ENCODE results near the gene DYNLT1.
"Not testable (repeated sequence)": the region's sequence is repeated elsewhere in the genome, so short reads cannot be mapped to it uniquely, and the experiment has no call there.

The DYNLT1 gene

DNA sequence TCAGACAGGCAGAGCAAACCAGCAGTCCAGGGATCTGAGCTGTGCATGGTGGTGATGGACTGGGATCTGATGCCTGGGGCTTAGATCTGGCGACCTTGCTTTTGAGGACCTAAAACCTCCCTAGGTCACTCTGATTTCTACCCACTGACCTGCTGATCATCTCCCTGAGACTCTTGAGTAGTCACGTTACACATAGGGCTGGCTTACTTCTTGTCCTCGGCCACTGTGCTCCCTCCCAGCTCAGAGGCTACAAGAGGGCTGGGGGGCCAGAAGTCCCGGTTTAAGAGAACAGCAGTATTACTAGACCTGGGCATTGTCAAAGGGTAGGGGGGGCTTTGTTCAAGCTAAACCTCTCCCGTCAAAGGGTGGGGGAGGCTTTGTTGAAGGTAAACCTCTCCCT, 5.5 kb downstream of the DYNLT1 start:
- DNase-seq (ENCODE audit: low spot score): no peak

DNA sequence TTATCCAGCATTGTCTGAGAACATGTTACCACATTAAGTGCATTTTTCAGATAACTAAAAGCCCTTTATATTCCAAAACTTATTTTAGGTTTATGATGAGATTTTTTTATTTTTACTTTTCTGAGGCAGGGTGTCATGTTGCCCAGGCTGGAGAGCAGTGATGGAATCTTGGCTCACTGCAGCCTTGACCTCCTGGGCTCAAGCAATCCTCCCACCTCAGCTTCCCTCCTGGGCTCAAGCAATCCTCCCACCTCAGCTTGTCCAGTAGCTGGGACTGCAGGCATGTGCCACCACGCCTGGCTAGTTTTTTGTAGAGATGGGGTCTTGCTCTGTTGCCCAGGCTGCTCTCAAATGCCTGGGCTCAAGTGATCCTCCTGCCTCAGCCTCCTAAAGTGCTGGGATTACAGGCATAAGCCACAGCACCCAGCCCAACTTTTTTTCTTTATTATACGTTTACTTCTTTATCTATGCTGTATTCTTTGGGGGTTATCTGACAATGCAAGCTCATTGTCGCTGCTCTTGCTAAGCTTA, 6.2 kb downstream of the DYNLT1 start:
- no peak for DNase-seq (ENCODE audit: low spot score)

DNA sequence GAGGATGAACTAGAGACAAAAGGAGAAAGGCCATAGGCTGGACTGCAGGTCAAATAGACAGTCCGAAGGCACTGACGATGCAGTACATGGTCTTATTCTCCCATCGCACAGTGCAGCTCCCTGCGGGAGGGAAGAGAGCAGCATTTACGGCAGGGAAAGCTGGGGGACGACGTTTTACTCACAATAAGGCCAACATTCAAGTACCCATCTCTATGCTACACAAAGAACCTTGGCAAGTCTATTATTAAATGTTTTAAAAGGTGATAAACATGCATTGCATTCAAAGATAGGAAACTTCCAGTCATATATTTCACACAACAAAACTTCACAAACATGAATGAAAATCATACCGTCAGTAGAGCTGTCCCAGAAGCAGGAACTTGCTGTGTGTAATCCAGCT, 7.8 kb downstream of the DYNLT1 start:
- DNase-seq (ENCODE audit: low spot score): no peak

DNA sequence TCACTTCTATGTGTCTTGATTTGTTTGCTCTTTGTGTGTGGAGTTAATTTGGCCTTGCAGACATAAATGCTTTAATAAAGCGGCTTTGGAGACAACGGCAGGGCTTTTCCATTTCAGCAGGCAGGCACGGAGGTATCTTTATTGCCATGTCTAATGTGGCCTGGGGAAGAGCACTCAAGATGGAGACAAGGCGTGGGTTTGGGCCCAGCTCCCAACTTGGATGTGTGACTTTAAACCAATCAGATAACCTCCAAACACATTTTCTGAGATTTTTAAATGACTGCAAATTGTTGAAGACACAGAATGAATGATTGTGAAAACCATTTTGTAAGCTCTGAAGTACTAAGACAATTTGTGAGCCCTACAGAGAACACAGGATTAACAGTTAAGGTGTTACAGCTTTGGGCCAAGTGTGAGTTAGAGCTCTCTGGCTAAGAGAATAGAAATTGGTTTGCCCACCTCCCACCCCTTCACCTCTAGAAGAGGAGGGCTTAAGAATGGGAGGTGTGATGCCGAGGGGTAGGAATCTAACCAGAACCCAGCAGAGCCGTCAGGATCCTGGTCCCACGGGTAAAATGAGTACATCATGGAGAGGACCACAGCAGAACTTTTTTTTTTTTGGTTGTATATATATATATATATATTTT, 9.0 kb downstream of the DYNLT1 start:
- no peak for DNase-seq (ENCODE audit: low spot score)

GRCh38 chr6:158634695-158635426, 9.7 kb downstream of the DYNLT1 start:
- no peak for DNase-seq (ENCODE audit: low spot score)

- DNase-seq (ENCODE audit: low spot score): no peak
These were observed 11.4 kb downstream of the DYNLT1 start for GRCh38 chr6:158633127-158633526.

DNA sequence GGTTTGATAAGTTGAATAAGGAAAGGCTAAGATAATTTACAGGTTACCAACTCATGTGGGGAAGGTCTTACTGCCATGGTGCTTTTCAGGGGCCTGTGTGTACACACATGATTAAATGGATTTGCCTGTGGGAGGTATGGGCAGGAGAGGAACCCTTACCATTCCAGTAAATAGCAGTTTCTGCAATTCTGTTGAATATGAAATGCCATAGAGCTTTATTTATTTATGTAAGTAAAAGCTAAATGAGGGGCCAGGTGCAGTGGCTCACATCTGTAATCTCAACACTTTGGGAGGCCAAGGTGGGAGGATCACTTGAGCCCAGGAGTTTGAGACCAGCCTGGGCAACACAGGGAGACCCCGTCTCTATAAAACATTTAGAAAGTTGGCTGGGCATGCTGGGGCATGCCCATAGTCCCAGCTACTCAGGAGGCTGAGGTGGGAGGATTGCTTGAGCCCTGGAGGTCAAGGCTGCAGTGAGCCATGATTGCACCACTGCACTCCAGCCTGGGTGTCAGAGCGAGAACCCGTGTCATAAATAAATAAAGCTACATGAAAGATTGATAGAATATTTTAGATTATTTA, 11.9 kb downstream of the DYNLT1 start:
- DNase-seq (ENCODE audit: low spot score): not testable (repeated sequence)

DNA sequence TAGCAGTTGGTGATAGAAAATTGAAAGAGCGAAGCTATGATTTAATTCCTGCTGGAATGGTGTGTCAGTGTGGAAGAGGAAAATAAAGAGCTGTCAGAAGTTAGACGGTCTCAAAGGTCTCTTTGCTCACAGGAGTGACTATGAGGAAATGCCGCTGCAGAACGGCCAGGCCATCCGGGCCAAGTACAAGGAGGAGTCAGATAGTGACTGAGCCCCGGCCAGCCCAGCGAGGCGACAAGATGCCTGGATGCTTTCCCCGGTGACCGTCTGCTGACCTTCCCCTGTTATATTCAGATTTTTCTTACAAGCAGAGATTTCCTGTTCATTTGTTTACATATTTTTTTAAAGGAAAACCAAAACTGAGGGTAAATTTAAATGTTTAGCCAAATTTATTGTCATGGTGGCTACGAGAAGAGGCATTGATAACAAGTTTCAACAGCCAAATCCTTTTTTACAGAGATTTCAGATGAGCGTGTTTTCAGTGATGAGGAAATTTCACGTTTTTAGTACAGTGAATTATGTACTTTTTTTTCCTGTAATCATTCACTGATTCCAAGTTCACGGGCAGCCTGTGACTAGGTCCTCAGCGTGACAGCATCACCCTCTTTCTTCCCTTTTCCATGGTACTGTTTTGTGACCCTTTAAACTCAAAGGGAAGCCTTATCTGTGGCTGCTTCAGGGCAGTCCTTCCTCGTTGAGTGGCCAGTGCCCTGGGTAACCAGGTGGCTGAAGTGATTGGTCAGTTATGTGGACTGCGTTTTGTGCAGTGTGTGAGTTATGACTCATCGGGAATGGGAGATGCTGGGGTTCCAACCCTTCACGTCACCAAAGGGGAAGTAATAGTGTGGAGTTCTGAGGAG, 12.6 kb downstream of the DYNLT1 start:
- DNase-seq (ENCODE audit: low spot score): no peak

DNA sequence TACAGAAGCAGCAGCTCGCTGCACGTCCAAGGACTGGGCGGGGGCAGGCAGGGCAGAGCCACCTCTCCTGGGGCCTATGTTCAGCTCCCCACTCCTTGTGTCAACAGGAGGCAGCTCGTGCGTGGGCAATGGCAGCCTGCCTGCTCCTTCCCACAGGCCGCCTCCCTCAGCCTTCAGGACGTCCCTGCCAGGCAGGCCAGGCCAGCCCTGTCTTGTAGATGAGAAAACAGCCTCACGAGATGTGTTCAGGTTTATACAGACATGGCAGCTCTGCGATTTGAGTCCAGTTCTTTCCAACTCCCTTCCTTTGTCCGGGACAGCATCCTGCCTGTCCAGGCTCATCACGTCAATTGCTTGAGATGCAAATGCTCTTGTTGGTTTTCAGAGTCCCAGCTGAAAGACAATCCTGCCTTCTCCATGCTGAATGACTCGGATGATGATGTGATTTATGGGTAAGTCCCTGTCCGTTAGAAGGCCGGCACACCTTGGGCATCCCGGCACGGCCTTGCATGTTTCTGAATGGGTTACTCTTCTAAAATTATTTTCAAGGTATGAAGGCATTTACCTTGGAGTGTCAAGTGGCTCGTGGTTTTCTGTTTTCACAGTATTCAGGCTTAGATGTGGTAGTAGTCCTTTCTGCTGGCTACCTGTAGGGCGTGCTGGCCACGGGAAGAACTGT, 13.5 kb downstream of the DYNLT1 start:
- DNase-seq (ENCODE audit: low spot score): no peak

DNA sequence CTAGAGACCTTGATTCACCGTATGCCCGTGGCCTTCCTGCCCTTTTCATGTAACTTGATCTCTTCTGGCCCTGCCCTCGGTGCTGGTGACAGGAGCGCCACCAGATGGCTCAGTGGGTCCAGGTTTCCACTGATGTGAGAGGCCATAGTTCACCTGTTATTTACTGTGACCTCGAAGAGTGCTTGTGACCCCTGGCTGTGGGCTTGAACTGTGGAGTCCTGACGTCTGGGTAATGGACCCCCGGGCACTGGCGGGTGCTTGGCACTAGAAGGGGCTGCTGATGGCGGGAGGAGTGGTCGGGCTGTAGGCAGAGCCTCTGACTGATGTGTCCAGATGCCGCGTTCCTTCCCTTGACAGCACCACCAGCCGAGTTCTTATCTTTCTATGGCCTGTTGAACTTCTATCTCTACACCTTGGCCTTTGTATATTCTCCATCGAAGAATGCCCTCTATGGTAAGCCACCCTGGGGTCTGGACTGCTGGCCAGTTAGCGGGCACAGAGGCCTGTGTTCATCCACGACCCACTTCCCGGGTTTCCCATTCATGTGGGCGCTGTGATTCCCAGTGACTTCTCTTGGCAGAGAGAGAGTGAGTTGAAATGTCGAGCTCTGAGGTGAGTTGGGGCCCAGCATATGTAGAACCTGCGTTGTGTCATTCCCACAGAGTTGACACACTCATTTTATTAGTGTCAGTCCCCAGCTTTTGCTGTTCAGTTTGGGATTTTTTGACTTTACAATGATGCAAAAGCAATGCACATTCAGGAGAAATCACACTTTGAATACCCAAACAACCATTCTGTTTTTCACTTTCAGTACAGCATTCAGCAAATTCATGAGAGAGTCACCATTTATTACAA, 14.9 kb downstream of the DYNLT1 start:
- DNase-seq (ENCODE audit: low spot score): no peak

- DNase-seq (ENCODE audit: low spot score): no peak
These were observed 16.0 kb downstream of the DYNLT1 start for GRCh38 chr6:158628542-158628941.

DNA sequence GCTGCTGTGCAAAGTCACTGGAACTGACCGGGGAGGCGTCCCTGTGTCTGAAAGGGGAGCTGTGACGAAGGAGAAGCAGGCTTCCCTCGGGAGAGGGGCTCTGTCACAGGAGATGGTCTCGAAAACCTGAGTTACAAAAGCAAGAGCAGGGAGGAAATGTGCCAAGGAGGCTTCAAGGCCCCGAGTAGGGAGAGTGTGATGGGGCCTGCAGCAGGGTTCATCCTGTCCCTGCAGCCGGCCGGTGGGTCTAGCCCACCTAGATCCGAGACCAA, 16.7 kb downstream of the DYNLT1 start:
- no peak for DNase-seq (ENCODE audit: low spot score)

DNA sequence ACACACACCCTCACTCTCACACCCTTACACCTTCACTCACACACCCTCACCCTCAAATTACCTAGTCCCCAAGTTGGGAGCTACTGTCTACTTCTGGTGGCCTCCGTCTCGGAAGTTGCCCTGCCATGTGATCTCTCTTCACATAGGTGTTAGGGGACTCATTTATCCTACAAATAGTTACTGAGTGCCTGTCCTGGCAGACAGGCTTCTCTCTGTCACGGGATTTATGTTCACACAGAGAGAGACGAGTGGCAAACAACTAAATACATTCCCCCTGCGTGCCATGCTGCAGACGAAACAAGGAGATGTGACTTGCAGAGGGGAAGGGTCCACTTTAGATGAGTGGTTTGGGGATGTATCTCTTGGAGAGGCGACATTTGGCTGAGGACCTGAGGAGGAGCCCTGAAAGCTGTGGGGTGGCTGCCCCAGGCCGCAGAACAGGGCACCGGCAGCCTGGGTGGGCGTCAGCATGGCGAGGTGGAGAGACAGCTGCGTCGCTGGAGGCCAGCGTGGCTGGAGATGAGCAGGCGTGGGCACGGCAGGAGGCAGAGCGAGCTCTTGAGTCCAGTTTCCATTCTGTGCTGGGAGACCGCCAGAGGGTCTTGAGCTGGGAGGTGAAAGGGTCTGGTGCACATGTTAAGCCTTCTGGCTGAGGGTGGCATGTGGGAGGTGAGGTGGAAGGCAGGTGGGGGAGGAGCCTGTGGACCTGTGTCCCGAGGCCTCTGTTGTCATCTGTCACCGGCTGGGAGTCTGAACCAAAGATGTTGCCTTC, 17.2 kb downstream of the DYNLT1 start:
- DNase-seq (ENCODE audit: low spot score): no peak

- DNase-seq (ENCODE audit: low spot score): no peak
These were observed 18.0 kb downstream of the DYNLT1 start for GRCh38 chr6:158626360-158627167.

DNA sequence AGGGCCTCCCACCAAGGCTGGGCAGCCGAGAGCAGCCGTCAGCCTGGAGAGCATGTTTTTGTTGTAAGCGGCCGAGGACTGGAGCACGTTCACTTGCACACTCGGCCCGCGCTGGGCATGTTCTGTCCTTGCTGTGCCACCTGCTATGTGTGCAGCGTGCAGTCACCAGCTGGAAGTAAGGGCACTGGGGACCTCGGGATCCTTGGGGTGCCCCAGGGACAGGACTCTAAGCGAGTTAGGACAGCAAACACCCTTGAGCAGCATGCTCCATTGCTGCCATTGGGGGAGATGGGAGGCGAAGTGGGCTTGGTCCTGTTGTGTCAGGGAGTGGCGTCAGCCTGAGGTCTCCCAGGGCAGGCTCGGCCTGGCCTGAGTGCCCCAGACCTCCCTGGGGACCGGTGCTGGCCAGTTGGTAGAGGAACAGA, 18.6 kb downstream of the DYNLT1 start:
- no peak for DNase-seq (ENCODE audit: low spot score)

DNA sequence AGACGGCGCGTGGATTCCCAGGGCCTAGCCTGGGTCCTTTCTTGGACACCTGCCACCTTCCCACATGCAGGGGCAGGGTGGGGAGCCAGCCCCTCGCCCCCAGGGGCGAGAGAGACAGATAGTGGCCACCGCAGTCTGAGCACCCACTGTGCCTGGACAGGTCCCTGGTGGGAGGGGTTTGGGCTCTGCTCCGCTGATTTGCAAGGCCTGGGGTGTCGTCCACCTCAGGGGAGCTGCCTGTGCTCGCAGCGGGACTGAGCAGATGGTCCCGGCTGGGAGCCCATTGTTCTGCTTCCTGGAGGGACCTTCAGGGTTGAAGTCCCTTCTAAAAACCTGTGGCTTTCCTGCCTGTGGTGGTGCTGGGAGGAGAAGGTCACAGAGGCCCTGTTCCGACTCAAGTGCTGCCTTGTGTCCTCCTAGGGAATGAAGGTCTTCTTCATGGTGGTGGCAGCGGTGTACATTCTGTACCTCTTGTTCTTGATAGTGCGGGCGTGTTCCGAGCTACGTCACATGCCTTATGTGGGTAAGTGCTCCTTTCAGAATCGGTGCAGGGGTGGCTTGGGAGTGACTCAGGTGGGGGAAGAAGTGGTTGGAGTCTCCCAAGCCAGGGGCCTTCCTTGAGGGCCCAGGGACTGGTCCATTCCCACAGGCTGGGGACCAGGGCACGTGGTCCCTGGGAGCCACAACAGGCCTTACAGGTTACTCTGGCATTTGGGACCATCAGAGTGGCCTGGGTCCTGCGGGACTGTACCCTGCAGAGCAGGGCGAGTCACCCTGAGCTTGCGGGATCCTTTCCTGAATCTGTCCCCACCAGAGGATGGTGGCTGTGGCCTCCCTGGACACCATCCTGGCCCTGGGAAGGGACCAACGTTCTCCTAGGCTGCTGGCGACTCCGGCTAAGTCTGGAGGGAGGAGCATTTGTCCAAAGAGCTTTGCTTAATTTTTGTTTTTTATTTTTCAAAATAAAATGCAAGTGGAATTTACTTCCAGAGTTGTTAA, 19.6 kb downstream of the DYNLT1 start:
- no peak for DNase-seq (ENCODE audit: low spot score)

GRCh38 chr6:158622545-158623190, 21.9 kb downstream of the DYNLT1 start:
- DNase-seq (ENCODE audit: low spot score): no peak
